Colonic mucosa (tissue), 4 donors: ENCODE data around the gene ERRFI1. TPM values are rescaled to one million over a fixed set of nuclear protein-coding genes. Genes with fewer than 3 reads are reported as not detected.

Source experiments
- DNase-seq: peaks from one replicate; pipeline ENCODE4 v3.0.0-alpha.2; 2020
- H3K27ac ChIP-seq: fragments of 200-600 bp; one replicate; pipeline ENCODE4 v1.8.0; 2021
- H3K27me3 ChIP-seq: fragments of 200-600 bp; one replicate; pipeline ENCODE4 v1.8.0; 2021
- H3K36me3 ChIP-seq: fragments of 200-600 bp; one replicate; pipeline ENCODE4 v1.8.0; 2021
- H3K4me1 ChIP-seq: fragments of 200-600 bp; one replicate; pipeline ENCODE4 v1.8.0; 2021; ENCODE audit warnings: mild to moderate bottlenecking
- H3K4me3 ChIP-seq: fragments of 200-600 bp; one replicate; pipeline ENCODE4 v1.8.0; 2021
- H3K9ac ChIP-seq, 2 donors: one replicate each; pipeline ENCODE4 v1.7.0; 2013; ENCODE audit warnings: control low read depth in 2 of 2, low read depth in 2 of 2, low read length in 2 of 2
- H3K9me3 ChIP-seq: fragments of 200-600 bp; one replicate; pipeline ENCODE4 v1.8.0; 2021
- CTCF ChIP-seq: fragments of 200-600 bp; IDR thresholded peaks from one replicate; pipeline ENCODE4 v1.8.0; 2022; ENCODE audit warnings: antibody characterized with exemption, mild to moderate bottlenecking
- intact Hi-C: fragments of 100-400 bp; cut with DNase I; formaldehyde crosslinking; loops from one replicate; pipeline ENCODE4 v1.14.1; 2022
- total RNA-seq, 2 donors: library from RNA; stranded (reverse); fragmentation: NEBNext Ultra II Directional in 1 of 2; extraction: Animal tissue kit (Norgen Biotek cat#: 25700) in 1 of 2; gene quantifications; one replicate each; pipeline ENCODE4 v1.2.1, GENCODE V29; 2021
- donor health status: healthy.
- donor health status: DM: no; HTN: no; CAD: no.
- donor health status: DM: no; HTN: no; CAD: no.

Gene ERRFI1
- total RNA-seq, 2 donors from 2014 or later: 22.3 to 45.5 TPM

GRCh38 chr1:7983086-7983778 is 42.9 kb downstream of the ERRFI1 start:
- Histone ChIP-seq H3K9ac (no peak overlapping the region), H3K9me3 (no peaks in the 10 kb centered on the region), H3K27me3 (no peaks in the 10 kb centered on the region), H3K4me1 (no peaks in the 10 kb centered on the region), H3K36me3 (peaks cover 6% of the 10 kb centered on the region), H3K4me3 (no peak overlapping the region), H3K27ac (no peak overlapping the region)
- TF ChIP-seq CTCF: no peak
- intact Hi-C loops: no loop called here
- DNase-seq: no peak

DNA sequence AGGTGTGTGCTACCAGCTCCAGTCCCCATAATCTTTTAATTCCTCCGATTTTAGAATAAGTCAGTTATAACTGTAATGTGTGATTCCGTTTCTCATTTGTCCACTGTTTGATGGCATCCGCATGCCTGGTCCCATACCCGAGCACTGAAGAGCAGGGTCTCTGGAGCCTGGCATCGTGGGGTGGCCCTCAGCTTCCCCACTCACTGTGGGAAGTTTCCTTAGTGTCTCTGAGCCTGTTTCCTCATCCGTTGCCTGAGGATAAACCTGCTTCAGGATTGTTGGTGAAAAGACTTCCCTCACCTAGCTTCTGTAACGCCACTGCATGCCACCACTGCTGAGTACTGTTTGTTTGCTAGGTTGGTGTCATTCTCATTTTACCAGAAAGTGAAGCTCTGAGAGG is 45.1 kb downstream of the ERRFI1 start:
- Histone ChIP-seq H3K9ac (no peak overlapping the region), H3K9me3 (no peaks in the 10 kb centered on the region), H3K36me3 (peaks cover 6% of the 10 kb centered on the region), H3K4me3 (no peak overlapping the region), H3K4me1 (no peaks in the 10 kb centered on the region), H3K27ac (no peak overlapping the region), H3K27me3 (no peaks in the 10 kb centered on the region)
- intact Hi-C loops: loop anchor here (2.0 kb wide), 1 partner anchor 334 kb away; no protein-coding TSS in a partner anchor
- DNase-seq: no peak
- TF ChIP-seq CTCF: no peak

DNA sequence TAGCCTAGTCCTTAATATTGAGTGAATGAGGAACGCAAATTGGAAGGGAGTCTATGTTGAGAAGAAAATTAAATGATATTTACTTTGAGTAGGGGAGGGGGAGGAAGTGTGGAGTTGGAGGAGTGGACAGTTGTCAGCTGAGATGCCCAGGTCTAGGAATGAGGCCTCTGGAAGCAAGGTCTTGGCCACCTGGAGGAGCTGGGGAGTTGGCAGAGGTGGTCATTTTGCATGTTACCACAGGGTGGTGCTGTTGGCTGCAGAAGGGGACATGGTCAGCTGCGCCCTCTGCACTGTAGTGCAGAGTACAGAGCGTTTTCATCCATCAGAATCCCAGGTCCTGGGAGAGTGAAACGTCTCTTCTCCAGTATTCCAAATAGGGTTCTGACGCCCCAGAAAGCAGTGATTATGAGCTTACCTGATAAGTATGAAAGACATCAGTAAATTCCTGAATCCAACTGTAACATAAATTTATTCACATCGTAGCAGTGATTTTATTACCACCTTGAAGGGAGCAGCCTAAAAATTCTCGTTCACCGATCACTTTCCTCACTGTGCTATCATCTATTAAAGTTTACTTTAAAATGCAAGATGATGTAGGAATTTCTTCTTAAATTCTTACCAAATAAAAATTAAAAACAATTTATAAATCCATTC is 50.8 kb downstream of the ERRFI1 start:
- H3K4me1 ChIP-seq: no peaks in the 10 kb centered on the region
- no peaks in the 10 kb centered on the region for H3K27me3 ChIP-seq
- H3K4me3 ChIP-seq: no peak overlapping the region
- H3K27ac ChIP-seq: no peak overlapping the region
- intact Hi-C loops: loop anchor here (5.0 kb wide), 1 partner anchor 372 kb away; no protein-coding TSS in a partner anchor
- H3K9ac ChIP-seq: no peak overlapping the region
- peak; percentile 72 for TF ChIP-seq CTCF
- H3K9me3 ChIP-seq: no peaks in the 10 kb centered on the region
- peak; percentile 81 for DNase-seq
- H3K36me3 ChIP-seq: peaks cover 6% of the 10 kb centered on the region

GRCh38 chr1:7973086-7973485 is 53.0 kb downstream of the ERRFI1 start:
- Histone ChIP-seq H3K4me1 (no peaks in the 10 kb centered on the region), H3K4me3 (no peak overlapping the region), H3K27me3 (no peaks in the 10 kb centered on the region), H3K27ac (no peak overlapping the region), H3K9me3 (no peaks in the 10 kb centered on the region), H3K36me3 (peaks cover 8% of the 10 kb centered on the region), H3K9ac (no peak overlapping the region)
- intact Hi-C loops: no loop called here
- no peak for DNase-seq
- TF ChIP-seq CTCF: no peak

DNA sequence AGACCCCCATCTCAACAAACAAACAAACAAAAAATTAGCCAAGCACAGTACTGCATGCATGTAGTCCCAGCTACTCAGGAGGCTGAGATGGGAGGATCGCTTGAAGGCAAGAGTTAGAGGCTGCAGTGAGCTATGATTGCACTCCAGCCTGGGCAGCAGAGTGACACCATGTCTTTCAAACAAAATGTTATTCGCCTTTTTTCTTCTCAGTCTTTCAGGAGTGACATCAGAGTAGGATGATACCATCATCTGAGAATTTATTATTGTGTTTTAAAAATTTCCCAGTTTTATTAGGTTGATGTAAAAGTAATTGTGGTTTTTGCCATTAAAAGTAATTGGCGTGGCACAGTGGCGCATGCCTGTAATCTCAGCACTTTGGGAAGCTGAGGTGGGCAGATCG is 53.8 kb downstream of the ERRFI1 start:
- Histone ChIP-seq H3K9ac (no peak overlapping the region), H3K36me3 (peaks cover 8% of the 10 kb centered on the region), H3K4me1 (no peaks in the 10 kb centered on the region), H3K4me3 (no peak overlapping the region), H3K27ac (no peak overlapping the region), H3K27me3 (no peaks in the 10 kb centered on the region), H3K9me3 (no peaks in the 10 kb centered on the region)
- TF ChIP-seq CTCF: no peak
- DNase-seq: no peak
- intact Hi-C loops: no loop called here
